Measurements from ENCODE around the gene SPAG16.
"Not testable (repeated sequence)": the region's sequence is repeated elsewhere in the genome, so short reads cannot be mapped to it uniquely, and the experiment has no call there.

SPAG16 gene

DNA sequence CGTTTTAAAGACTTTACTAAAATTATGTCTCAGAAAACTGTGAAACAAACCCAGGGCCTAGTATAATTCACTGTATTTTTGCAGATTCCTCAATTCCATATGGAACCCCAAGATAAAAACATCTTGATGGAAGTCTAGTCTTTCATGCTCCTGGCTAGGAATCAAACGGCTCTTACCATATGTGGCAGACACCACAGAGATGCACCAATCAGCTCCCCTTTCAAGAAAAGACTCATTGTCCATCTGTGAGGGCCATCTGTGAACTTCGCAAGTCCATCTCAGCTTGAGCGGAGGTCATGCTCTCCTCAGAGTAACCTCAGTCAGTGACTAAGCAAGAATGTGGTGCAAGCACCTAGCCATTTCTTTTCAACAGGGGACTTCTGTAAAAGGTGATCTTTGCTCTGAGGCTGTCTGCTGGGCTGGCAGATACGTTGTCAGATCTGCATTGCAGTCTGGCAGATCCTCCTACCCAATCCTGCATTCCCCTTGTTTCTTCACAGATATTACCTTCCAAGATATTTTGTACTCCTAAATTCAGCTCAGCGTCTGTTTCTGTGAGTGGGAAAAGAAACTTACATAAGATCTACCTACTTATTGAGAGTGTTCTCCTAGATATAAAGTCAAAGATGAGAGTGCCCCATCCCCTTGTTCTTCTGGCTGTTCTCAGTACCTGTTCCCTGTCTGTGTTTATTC lies 419.3 kb downstream of the SPAG16 start:
- Histone ChIP-seq H3K9me3 (ENCODE audit: control insufficient read depth in 5 of 5, low read length in 5 of 5) (peaks cover 0 to 4% (median 0%) of the 10 kb centered on the region in 5 donors), H3K9ac (ENCODE audit: low read length in 5 of 5) (no peak overlapping the region), H3K4me3 (ENCODE audit: low read depth in 1 of 5, low read length in 5 of 5) (no peak overlapping the region), H3K27ac (ENCODE audit: low read depth, low read length) (no peak overlapping the region), H3K27me3 (ENCODE audit: control insufficient read depth in 5 of 5, insufficient read depth in 4 of 5, low read length in 5 of 5) (no peaks in the 10 kb centered on the region), H3K4me1 (ENCODE audit: control insufficient read depth in 5 of 5, insufficient read depth in 5 of 5, low read length in 5 of 5) (no peaks in the 10 kb centered on the region), H3K36me3 (ENCODE audit: control insufficient read depth in 5 of 5, insufficient read depth in 5 of 5, low read length in 5 of 5) (no peaks in the 10 kb centered on the region)

DNA sequence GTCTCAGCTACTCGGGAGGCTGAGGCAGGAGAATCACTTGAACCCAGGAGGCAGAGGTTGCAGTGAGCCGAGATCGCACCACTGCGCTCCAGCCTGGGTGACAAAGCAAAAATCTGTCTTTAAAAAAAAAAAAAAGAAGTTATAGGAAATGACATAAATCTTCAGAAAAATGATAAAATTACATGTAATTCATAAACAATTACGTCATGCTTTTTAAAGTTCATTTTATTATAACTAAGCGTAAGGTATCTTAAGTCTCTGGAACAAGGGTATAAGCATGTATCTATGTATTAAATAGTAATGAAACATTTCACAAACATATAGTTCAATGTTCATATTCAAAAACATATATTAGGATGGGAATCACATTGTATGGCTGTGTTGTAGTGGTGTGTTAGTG lies 425.9 kb downstream of the SPAG16 start:
- Histone ChIP-seq H3K27ac (ENCODE audit: low read depth, low read length) (no peak overlapping the region), H3K9me3 (ENCODE audit: control insufficient read depth in 5 of 5, low read length in 5 of 5) (no peaks in the 10 kb centered on the region), H3K27me3 (ENCODE audit: control insufficient read depth in 5 of 5, insufficient read depth in 4 of 5, low read length in 5 of 5) (no peaks in the 10 kb centered on the region), H3K4me1 (ENCODE audit: control insufficient read depth in 5 of 5, insufficient read depth in 5 of 5, low read length in 5 of 5) (no peaks in the 10 kb centered on the region), H3K4me3 (ENCODE audit: low read depth in 1 of 5, low read length in 5 of 5) (no peak overlapping the region), H3K36me3 (ENCODE audit: control insufficient read depth in 5 of 5, insufficient read depth in 5 of 5, low read length in 5 of 5) (no peaks in the 10 kb centered on the region), H3K9ac (ENCODE audit: low read length in 5 of 5) (no peak overlapping the region)

DNA sequence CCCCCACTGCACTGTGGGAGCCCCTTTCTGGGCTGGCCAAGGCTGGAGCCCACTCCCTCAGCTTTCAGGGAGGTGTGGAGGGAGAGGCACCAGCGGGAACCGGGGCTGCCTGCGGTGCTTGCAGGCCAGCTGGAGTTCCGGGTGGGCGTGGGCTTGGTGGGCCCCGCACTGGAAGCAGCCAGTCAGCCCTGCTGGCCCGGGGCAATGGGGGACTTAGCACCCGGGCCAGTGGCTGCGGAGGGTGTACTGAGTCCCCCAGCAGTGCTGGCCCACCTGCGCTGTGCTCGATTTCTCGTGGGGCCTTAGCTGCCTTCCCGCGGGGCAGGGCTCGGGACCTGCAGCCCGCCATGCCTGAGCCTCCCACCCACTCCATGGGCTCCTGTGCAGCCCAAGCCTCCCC lies 434.1 kb downstream of the SPAG16 start:
- H3K27ac ChIP-seq (ENCODE audit: low read depth, low read length); H3K27me3 ChIP-seq (ENCODE audit: control insufficient read depth in 5 of 5, insufficient read depth in 4 of 5, low read length in 5 of 5); H3K36me3 ChIP-seq (ENCODE audit: control insufficient read depth in 5 of 5, insufficient read depth in 5 of 5, low read length in 5 of 5); H3K9me3 ChIP-seq (ENCODE audit: control insufficient read depth in 5 of 5, low read length in 5 of 5); H3K9ac ChIP-seq (ENCODE audit: low read length in 5 of 5); H3K4me3 ChIP-seq (ENCODE audit: low read depth in 1 of 5, low read length in 5 of 5); H3K4me1 ChIP-seq (ENCODE audit: control insufficient read depth in 5 of 5, insufficient read depth in 5 of 5, low read length in 5 of 5): not testable (repeated sequence)

DNA sequence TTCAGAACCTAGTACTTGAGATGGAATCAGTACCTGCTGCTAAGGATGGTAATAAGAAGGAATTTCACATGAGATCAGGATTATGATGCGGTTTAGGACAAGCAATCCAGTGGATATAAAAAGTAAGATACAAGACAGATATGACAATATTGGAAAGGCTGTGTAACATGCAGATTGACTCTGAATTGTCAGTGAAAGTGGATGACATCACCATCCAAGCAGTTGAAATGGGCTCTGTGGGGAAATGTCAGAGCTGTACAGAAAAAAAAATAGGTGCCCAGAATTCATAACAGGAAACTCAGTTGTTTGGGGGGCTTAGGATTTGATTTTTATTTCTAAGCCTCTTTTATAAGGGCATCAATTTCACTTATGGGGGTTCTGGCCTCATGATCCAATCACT lies 438.3 kb downstream of the SPAG16 start:
- no peaks in the 10 kb centered on the region for H3K27me3 ChIP-seq (ENCODE audit: control insufficient read depth in 5 of 5, insufficient read depth in 4 of 5, low read length in 5 of 5)
- no peaks in the 10 kb centered on the region for H3K4me1 ChIP-seq (ENCODE audit: control insufficient read depth in 5 of 5, insufficient read depth in 5 of 5, low read length in 5 of 5)
- no peaks in the 10 kb centered on the region for H3K36me3 ChIP-seq (ENCODE audit: control insufficient read depth in 5 of 5, insufficient read depth in 5 of 5, low read length in 5 of 5)
- no peak overlapping the region for H3K27ac ChIP-seq (ENCODE audit: low read depth, low read length)
- H3K9me3 ChIP-seq (ENCODE audit: control insufficient read depth in 5 of 5, low read length in 5 of 5) = peaks cover 0 to 5% (median 0%) of the 10 kb centered on the region in 5 donors
- H3K9ac ChIP-seq (ENCODE audit: low read length in 5 of 5) = no peak overlapping the region
- H3K4me3 ChIP-seq (ENCODE audit: low read depth in 1 of 5, low read length in 5 of 5) = no peak overlapping the region

DNA sequence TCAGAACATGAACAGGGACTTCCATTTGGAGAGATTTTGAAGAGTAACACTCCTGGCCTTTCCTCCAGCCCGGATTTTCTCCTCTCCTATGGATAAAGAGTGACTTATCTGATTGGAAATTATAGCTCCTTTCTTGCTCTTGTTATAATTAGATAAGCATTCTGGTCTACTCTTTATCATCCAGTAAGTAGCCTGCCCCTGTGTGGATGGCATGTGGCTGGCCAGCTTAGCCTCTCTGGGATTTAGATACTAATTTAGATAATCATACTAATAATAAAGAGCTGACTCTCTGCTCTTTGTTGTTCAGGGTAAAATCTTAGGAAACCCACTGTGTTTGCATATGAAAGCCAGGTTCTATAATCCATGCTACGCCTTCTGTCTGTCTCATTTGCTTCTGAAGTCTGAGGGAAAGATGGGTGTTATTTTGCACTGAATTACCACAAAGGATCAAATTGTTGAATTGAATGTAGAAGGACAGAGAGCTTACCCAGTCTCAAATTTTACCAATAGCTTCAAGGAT lies 438.8 kb downstream of the SPAG16 start:
- no peak overlapping the region for H3K9ac ChIP-seq (ENCODE audit: low read length in 5 of 5)
- H3K27me3 ChIP-seq (ENCODE audit: control insufficient read depth in 5 of 5, insufficient read depth in 4 of 5, low read length in 5 of 5) = no peaks in the 10 kb centered on the region
- H3K36me3 ChIP-seq (ENCODE audit: control insufficient read depth in 5 of 5, insufficient read depth in 5 of 5, low read length in 5 of 5) = no peaks in the 10 kb centered on the region
- H3K4me1 ChIP-seq (ENCODE audit: control insufficient read depth in 5 of 5, insufficient read depth in 5 of 5, low read length in 5 of 5) = no peaks in the 10 kb centered on the region
- H3K27ac ChIP-seq (ENCODE audit: low read depth, low read length) = no peak overlapping the region
- no peak overlapping the region for H3K4me3 ChIP-seq (ENCODE audit: low read depth in 1 of 5, low read length in 5 of 5)
- peaks cover 0 to 5% (median 0%) of the 10 kb centered on the region in 5 donors for H3K9me3 ChIP-seq (ENCODE audit: control insufficient read depth in 5 of 5, low read length in 5 of 5)

DNA sequence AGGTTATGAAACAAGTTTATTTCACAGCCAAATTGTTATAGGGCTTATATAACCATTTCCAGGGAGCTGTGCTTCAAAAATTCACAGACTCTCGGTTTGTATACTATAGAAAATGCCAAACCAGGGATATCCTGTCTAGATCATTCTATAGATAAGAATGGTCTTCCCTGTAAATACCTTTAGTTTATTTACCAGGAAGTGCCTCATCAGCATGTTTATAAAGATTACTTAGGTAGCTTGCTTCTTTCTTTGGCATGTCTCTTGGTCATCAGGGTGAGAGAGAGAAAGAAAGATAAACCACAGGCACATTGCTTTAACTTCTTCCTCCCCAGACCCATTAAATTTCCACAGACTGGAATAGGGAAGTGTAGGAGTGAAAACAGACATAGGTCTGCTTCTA lies 439.4 kb downstream of the SPAG16 start:
- H3K9me3 ChIP-seq (ENCODE audit: control insufficient read depth in 5 of 5, low read length in 5 of 5) = peaks cover 0 to 5% (median 0%) of the 10 kb centered on the region in 5 donors

DNA sequence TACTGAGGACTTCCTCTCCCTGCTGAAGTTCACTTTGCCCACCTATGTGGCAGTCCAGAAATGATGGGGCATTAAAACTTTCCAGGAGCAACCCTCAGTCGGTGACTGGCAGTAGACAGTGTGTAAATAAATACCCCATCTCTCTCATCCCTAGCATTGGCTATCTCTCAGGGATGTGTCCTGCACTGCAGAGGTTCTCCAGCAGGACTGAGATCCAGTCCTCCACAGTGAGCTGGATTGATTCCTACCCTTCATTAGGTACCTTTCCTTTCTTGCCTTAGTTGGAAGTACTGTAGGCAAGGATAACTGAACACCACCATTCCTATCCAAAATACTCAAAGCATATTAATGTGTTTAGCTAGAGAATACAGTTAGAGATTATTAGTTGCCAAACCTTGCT lies 441.8 kb downstream of the SPAG16 start:
- no peak overlapping the region for H3K4me3 ChIP-seq (ENCODE audit: low read depth in 1 of 5, low read length in 5 of 5)
- no peaks in the 10 kb centered on the region for H3K27me3 ChIP-seq (ENCODE audit: control insufficient read depth in 5 of 5, insufficient read depth in 4 of 5, low read length in 5 of 5)
- no peak overlapping the region for H3K9ac ChIP-seq (ENCODE audit: low read length in 5 of 5)
- H3K36me3 ChIP-seq (ENCODE audit: control insufficient read depth in 5 of 5, insufficient read depth in 5 of 5, low read length in 5 of 5) = no peaks in the 10 kb centered on the region
- H3K27ac ChIP-seq (ENCODE audit: low read depth, low read length) = no peak overlapping the region
- H3K4me1 ChIP-seq (ENCODE audit: control insufficient read depth in 5 of 5, insufficient read depth in 5 of 5, low read length in 5 of 5) = no peaks in the 10 kb centered on the region
- no peaks in the 10 kb centered on the region for H3K9me3 ChIP-seq (ENCODE audit: control insufficient read depth in 5 of 5, low read length in 5 of 5)

More for the DNA sequence above, 439.4 kb downstream of the SPAG16 start:
- no peak overlapping the region for H3K4me3 ChIP-seq (ENCODE audit: low read depth in 1 of 5, low read length in 5 of 5)
- H3K27ac ChIP-seq (ENCODE audit: low read depth, low read length) = no peak overlapping the region
- no peak overlapping the region for H3K9ac ChIP-seq (ENCODE audit: low read length in 5 of 5)
- H3K36me3 ChIP-seq (ENCODE audit: control insufficient read depth in 5 of 5, insufficient read depth in 5 of 5, low read length in 5 of 5) = no peaks in the 10 kb centered on the region
- no peaks in the 10 kb centered on the region for H3K4me1 ChIP-seq (ENCODE audit: control insufficient read depth in 5 of 5, insufficient read depth in 5 of 5, low read length in 5 of 5)
- H3K27me3 ChIP-seq (ENCODE audit: control insufficient read depth in 5 of 5, insufficient read depth in 4 of 5, low read length in 5 of 5) = no peaks in the 10 kb centered on the region

DNA sequence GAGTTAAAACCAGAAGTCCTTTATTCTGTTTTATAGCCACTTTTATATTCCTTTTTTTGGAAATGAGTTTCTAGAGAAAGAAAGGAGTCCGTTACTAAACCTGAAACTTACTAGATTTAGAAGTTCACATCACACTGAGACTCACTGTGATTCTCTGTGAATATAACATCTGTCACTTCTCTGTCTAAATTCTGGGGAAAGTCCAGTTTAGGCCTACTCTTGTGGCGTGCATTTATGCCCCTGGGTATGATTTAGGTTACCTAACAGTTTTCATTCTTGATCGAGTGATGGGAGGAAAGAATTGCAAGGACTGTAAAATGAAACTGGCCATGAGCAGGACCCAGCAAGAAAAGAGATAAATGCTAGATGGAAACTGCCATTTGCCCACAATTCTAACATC lies 449.6 kb downstream of the SPAG16 start:
- Histone ChIP-seq H3K4me1 (ENCODE audit: control insufficient read depth in 5 of 5, insufficient read depth in 5 of 5, low read length in 5 of 5) (no peaks in the 10 kb centered on the region), H3K36me3 (ENCODE audit: control insufficient read depth in 5 of 5, insufficient read depth in 5 of 5, low read length in 5 of 5) (no peaks in the 10 kb centered on the region)

DNA sequence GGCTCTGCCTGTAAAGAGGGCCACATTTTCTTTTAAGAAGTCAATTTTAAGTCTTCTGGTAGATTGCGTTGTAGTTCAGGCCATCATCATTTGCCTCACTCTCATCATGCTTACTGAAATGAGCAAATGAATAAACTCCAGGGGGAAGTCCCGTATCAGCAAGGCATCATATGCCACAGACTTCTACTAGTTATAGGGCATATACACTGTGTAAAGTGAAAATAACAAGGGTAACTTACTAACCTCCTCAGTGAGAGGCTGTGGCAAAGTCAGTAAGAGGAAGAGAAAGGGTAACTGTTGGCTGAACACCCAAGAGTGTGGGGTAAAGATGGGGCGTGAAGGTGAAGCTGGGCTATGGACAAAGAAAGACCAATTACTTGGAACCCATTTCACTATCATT lies 456.2 kb downstream of the SPAG16 start:
- Histone ChIP-seq H3K4me1 (ENCODE audit: control insufficient read depth in 5 of 5, insufficient read depth in 5 of 5, low read length in 5 of 5) (no peaks in the 10 kb centered on the region), H3K36me3 (ENCODE audit: control insufficient read depth in 5 of 5, insufficient read depth in 5 of 5, low read length in 5 of 5) (no peaks in the 10 kb centered on the region), H3K9me3 (ENCODE audit: control insufficient read depth in 5 of 5, low read length in 5 of 5) (no peaks in the 10 kb centered on the region), H3K9ac (ENCODE audit: low read length in 5 of 5) (no peak overlapping the region), H3K27me3 (ENCODE audit: control insufficient read depth in 5 of 5, insufficient read depth in 4 of 5, low read length in 5 of 5) (no peaks in the 10 kb centered on the region), H3K4me3 (ENCODE audit: low read depth in 1 of 5, low read length in 5 of 5) (no peak overlapping the region), H3K27ac (ENCODE audit: low read depth, low read length) (no peak overlapping the region)

More for the DNA sequence above, 449.6 kb downstream of the SPAG16 start:
- no peaks in the 10 kb centered on the region for H3K27me3 ChIP-seq (ENCODE audit: control insufficient read depth in 5 of 5, insufficient read depth in 4 of 5, low read length in 5 of 5)
- H3K4me3 ChIP-seq (ENCODE audit: low read depth in 1 of 5, low read length in 5 of 5) = no peak overlapping the region
- H3K27ac ChIP-seq (ENCODE audit: low read depth, low read length) = no peak overlapping the region
- H3K9ac ChIP-seq (ENCODE audit: low read length in 5 of 5) = no peak overlapping the region
- no peaks in the 10 kb centered on the region for H3K9me3 ChIP-seq (ENCODE audit: control insufficient read depth in 5 of 5, low read length in 5 of 5)

DNA sequence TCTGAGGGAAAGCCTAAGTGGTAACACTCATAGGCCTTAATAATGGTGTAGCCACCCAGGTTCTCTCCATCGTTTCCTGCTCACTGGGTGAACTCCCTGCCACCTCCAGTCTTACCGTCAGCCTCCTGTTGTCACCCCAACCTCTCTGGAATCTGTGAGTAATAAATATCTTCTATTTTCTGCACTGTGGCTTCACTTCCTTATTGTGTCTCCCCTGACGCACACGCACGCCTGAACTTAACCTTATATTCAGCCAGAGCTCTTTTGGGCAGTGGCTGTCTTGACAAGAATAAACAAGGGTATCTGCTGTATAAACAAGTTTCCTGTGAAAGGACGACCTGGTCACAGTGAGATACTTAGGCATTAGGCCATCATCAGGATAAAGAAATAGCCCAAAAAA lies 467.2 kb downstream of the SPAG16 start:
- Histone ChIP-seq H3K4me3 (ENCODE audit: low read depth in 1 of 5, low read length in 5 of 5) (no peak overlapping the region), H3K9ac (ENCODE audit: low read length in 5 of 5) (no peak overlapping the region), H3K27ac (ENCODE audit: low read depth, low read length) (no peak overlapping the region), H3K36me3 (ENCODE audit: control insufficient read depth in 5 of 5, insufficient read depth in 5 of 5, low read length in 5 of 5) (no peaks in the 10 kb centered on the region), H3K9me3 (ENCODE audit: control insufficient read depth in 5 of 5, low read length in 5 of 5) (no peaks in the 10 kb centered on the region), H3K4me1 (ENCODE audit: control insufficient read depth in 5 of 5, insufficient read depth in 5 of 5, low read length in 5 of 5) (no peaks in the 10 kb centered on the region), H3K27me3 (ENCODE audit: control insufficient read depth in 5 of 5, insufficient read depth in 4 of 5, low read length in 5 of 5) (no peaks in the 10 kb centered on the region)
